Right atrium auricular region (tissue), 2 donors: Measurements from ENCODE around the gene VOPP1. TPM values are rescaled to one million over a fixed set of nuclear protein-coding genes. Genes with fewer than 3 reads are reported as not detected.

Experiments used
- DNase-seq: peaks from one replicate; pipeline ENCODE4 v3.0.0-alpha.2; 2019; ENCODE audit warnings: low spot score
- H3K27ac ChIP-seq, 2 donors: fragments of 200-600 bp; sonication (generic); 1 replicate in 1 of 2; 2 replicates in 1 of 2; pipeline ENCODE4 v1.5.1; 2016 to 2019
- H3K27me3 ChIP-seq, 2 donors: fragments of 200-600 bp; sonication (generic); one replicate each; pipeline versions ENCODE4 v1.5.1 to v1.6.0; 2017 to 2019
- H3K36me3 ChIP-seq: fragments of 200-600 bp; sonication (generic); one replicate; pipeline ENCODE4 v1.5.1; 2016
- H3K4me1 ChIP-seq, 2 donors: fragments of 200-600 bp; sonication (generic); one replicate each; pipeline versions ENCODE4 v1.5.1 to v1.6.0; 2017 to 2019
- H3K4me3 ChIP-seq, 2 donors: fragments of 200-600 bp; sonication (generic); 1 replicate in 1 of 2; 2 replicates in 1 of 2; pipeline ENCODE4 v1.5.1; 2017 to 2019; ENCODE audit warnings: mild to moderate bottlenecking in 1 of 2, moderate library complexity in 1 of 2
- H3K9me3 ChIP-seq, 2 donors: fragments of 200-600 bp; sonication (generic); one replicate each; pipeline ENCODE4 v1.5.1; 2019
- total RNA-seq, 2 donors: library from RNA; depleted of rRNA; stranded (reverse); fragments of >200 nt; gene quantifications; one replicate each; pipeline ENCODE4 v1.1.0, GENCODE V29; 2016
- TF ChIP-seq, protein P1 (sequence below), 2 donors: fragments of 200-600 bp; sonication (generic); IDR thresholded peaks; one replicate each; pipeline ENCODE4 v1.5.1; 2019; ENCODE audit warnings: antibody characterized with exemption in 2 of 2

VOPP1 gene
- total RNA-seq, 2 donors from 2014 or later = 21.4 to 24.1 TPM

DNA sequence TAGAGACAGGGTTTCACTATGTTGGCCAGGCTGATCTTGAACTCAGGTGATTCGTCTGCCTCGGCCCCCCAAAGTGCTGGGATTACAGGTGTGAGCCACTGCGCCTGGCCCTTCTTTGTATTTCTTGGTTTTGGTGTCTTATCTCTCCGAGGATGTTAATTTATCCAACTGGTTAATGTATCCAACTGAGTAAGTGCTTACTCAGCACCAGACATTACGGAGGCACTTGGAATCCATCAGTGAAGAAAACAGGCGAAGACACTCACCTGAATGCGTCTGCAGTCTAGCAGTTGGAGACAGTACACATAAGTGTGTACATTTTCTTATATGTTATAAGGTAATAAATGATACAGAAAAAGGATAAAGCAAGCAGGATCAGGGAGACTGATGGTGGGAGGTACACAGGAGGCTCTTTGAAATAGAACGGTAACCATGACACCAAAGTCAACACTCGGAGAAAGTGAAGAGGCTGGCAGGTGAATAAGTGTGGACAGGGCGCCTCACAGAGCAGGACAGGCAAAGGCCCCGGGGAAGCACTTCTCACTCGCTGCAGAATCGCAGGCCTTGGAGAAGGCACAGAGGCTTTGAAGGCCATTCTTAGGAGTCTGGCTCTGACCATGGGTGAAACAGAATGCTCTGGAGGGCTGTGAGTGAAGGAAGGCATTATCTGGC lies 134.1 kb downstream of the VOPP1 start:
- Histone ChIP-seq H3K36me3 (no peaks in the 10 kb centered on the region), H3K27me3 (no peaks in the 10 kb centered on the region), H3K4me1 (peaks cover 0 to 29% of the 10 kb centered on the region in 2 donors), H3K4me3 (no peak overlapping the region), H3K27ac (no peak overlapping the region), H3K9me3 (no peaks in the 10 kb centered on the region)
- no peak for DNase-seq
- TF ChIP-seq, protein P1, sequence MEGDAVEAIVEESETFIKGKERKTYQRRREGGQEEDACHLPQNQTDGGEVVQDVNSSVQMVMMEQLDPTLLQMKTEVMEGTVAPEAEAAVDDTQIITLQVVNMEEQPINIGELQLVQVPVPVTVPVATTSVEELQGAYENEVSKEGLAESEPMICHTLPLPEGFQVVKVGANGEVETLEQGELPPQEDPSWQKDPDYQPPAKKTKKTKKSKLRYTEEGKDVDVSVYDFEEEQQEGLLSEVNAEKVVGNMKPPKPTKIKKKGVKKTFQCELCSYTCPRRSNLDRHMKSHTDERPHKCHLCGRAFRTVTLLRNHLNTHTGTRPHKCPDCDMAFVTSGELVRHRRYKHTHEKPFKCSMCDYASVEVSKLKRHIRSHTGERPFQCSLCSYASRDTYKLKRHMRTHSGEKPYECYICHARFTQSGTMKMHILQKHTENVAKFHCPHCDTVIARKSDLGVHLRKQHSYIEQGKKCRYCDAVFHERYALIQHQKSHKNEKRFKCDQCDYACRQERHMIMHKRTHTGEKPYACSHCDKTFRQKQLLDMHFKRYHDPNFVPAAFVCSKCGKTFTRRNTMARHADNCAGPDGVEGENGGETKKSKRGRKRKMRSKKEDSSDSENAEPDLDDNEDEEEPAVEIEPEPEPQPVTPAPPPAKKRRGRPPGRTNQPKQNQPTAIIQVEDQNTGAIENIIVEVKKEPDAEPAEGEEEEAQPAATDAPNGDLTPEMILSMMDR (IDR thresholded peaks at IDR 0.05) = no peak

DNA sequence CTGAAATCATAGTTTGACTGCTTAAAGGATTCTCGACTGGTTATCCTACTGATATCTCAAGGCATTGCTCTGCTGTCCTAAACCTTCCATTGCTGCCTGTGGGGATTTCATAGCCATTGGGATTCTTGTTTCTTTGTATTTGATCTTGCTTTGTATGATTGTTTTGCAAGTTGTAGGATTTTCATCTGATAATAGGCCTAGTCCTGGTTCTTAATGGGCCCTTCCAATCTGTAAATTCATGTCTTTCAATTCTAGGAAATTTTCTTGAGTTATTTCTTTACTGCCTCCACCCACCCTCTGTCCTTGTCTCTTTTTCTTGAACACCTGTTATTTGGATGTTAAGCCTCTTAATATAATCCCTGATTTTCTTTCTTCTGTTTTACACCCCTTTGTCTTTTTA lies 134.9 kb downstream of the VOPP1 start:
- Histone ChIP-seq H3K4me3 (no peak overlapping the region), H3K9me3 (no peaks in the 10 kb centered on the region), H3K4me1 (peaks cover 0 to 29% of the 10 kb centered on the region in 2 donors), H3K27me3 (no peaks in the 10 kb centered on the region), H3K36me3 (no peaks in the 10 kb centered on the region), H3K27ac (no peak overlapping the region)
- DNase-seq = no peak
- TF ChIP-seq, protein P1 (IDR thresholded peaks at IDR 0.05) = no peak

DNA sequence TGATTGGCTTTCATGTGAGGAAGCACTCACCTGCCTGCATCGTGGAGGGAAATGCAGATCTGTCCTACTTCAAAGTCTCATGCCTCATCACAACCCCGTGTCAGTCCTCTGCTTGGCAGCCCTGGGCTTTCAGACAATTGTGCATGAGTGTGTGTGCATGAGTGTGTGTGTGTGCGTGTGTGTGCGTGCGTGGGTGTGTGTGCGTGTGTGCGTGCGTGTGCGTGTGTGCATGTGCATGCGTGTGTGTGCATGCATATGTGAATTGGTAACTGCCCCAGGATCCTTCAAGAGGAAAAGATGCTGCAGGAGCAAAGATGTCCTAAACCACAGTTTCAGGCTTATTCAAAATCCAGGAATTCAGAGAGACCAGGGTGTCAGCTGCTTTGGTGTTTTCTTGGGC lies 135.8 kb downstream of the VOPP1 start:
- Histone ChIP-seq H3K27me3 (no peaks in the 10 kb centered on the region), H3K27ac (no peak overlapping the region), H3K4me1 (peaks cover 0 to 22% of the 10 kb centered on the region in 2 donors), H3K36me3 (no peaks in the 10 kb centered on the region), H3K9me3 (no peaks in the 10 kb centered on the region), H3K4me3 (no peak overlapping the region)
- TF ChIP-seq, protein P1 (IDR thresholded peaks at IDR 0.05) = no peak
- no peak for DNase-seq

DNA sequence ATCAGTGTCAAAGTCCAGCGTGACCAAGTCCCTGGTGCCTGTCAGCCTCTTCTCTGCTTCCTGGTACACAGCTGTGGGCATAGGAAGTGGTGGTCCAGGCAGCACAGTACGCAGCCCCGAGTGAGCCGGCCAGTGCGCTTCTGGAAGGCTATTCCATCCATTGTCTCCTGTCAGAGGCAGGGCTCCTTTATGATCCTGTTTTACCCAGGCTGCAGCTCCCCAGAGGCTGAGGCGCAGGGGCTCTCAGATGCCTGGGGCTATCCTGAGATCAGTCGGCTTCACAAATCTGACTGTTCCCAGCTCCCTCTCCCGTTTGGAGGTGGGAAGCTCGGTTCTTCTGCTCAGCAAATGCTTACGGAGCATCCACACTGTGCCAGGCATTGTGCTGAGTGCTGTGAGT lies 136.8 kb downstream of the VOPP1 start:
- Histone ChIP-seq H3K36me3 (no peaks in the 10 kb centered on the region), H3K4me1 (peaks cover 0 to 20% of the 10 kb centered on the region in 2 donors), H3K9me3 (no peaks in the 10 kb centered on the region), H3K4me3 (no peak overlapping the region), H3K27me3 (no peaks in the 10 kb centered on the region), H3K27ac (no peak overlapping the region)
- TF ChIP-seq, protein P1 (IDR thresholded peaks at IDR 0.05) = no peak
- no peak for DNase-seq

DNA sequence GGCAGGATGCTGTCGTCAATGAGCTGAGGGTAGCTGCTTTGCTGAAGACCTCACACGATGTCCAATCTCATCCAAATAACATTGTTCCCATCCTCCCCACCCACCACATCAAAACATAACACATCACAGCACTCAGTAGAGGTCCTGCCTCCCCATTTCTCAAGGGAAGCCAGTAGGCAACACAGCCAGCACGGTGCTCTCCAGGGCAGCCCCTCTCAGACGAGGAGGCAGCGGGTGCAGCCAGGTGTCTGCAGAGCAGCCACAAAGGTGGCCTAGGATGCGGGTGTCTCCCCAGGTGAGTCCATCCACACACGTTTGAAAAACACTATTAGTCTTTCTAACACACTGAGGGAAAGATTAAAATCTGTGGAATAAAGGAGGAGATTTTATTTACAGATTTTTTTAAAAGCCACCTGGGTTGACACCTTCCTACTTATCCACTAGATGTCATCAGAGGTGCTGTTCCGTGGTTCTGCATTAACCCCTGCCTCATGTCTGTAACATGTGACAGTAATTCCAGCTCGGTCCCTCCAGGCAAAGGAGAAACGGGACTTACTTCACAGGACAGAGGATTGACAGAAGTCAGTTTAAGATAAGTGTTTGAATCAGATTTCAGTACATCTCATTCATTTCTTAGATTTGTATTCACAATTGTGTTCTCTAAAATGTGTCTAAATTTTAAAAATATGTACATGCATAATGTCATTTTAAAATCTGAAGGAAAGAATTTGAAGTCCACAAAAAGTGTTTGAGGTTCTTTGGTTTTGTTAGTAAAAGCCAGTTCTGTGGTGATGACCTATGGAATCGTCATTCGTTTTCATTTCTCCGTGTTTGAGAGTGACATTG lies 139.1 kb downstream of the VOPP1 start:
- H3K9me3 ChIP-seq = no peaks in the 10 kb centered on the region
- no peaks in the 10 kb centered on the region for H3K4me1 ChIP-seq
- H3K27me3 ChIP-seq = no peaks in the 10 kb centered on the region
- TF ChIP-seq, protein P1 (IDR thresholded peaks at IDR 0.05) = peak in 1 of 2 donors; percentile 61
- no peak overlapping the region for H3K4me3 ChIP-seq
- DNase-seq = no peak
- no peak overlapping the region for H3K27ac ChIP-seq
- H3K36me3 ChIP-seq = no peaks in the 10 kb centered on the region
